HG02973 (cell line): ENCODE measurements around the gene SPEN.
A peak's percentile ranks its signal among the peaks of the same experiment; 100 is the strongest.
"Not testable (repeated sequence)": the region's sequence is repeated elsewhere in the genome, so short reads cannot be mapped to it uniquely, and the experiment has no call there.

Source experiments
- ATAC-seq: cut with Tn5 transposase; IDR thresholded peaks from one replicate; pipeline ENCODE4 v1.9.1; 2021; ENCODE audit warnings: moderate library complexity; ENCODE audit not compliant: unreplicated experiment

SPEN gene

DNA sequence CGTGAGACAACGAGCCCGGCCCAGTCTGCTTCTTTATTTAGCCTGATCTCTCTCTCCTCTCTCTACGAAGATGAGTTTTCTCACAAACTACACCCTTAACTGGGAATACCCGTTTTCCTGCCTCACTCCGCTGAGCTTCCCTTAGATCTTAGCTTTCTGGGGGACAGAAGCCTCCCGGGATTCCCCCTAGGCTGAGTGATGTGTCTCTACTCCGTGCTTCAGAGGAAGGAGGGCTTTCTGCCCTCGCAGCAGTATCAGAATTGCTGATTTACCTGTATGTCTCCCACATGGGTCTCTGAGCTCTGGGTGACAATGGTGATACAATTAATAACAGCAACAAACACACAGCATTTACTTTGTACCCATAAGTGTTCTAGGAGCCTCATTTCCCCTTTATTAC lies 127.3 kb downstream of the SPEN start:
- no peak for ATAC-seq

DNA sequence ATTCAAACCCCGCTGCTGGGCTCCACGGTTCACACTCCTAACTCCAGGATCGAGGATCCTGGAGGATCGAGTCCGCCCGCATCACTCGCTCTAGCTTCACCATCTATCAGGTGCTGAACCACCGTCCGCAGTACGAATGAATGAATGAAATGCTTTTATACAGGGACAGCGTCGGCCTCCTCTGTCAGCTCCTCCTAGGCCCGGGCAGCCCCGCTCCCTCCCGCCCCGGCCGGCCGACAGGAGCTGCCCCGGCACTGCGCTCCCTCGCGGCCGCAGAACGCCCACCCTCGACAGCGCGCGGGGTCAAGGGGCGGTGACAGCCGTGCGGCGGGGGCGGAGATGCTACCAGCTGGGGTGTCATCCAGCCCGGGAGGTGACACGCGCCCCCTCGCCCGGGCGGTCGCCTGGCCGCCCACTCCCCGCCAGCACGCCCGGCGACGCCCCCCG lies 127.9 kb downstream of the SPEN start:
- peak; percentile 47 for ATAC-seq

- peak; percentile 57 for ATAC-seq
These were observed 128.5 kb downstream of the SPEN start, which contains the start of gene ZBTB17 for GRCh38 chr1:15975805-15976680. ZBTB17 (minus strand) TSS chr1:15976101; CDS start chr1:15948495, 27,606 bp downstream.

DNA sequence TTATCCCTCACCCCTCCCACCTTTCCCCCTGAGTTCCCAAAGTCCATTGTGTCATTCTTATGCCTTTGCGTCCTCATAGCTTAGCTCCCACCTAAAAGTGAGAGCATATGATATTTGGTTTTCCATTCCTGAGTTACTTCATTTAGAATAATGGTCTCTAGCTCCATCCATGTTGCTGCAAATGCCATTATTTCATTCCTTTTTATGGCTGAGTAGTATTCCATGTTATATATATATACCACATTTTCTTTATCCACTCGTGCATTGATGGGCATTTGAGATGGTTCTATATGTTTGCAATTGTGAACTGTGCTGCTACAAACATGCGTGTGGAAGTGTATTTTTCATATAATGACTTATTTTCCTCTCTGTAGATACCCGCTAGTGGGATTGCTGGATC lies 130.4 kb downstream of the SPEN start:
- ATAC-seq, result not testable (repeated sequence)

GRCh38 chr1:15981679-15982078 lies 134.2 kb downstream of the SPEN start:
- ATAC-seq, result no peak

DNA sequence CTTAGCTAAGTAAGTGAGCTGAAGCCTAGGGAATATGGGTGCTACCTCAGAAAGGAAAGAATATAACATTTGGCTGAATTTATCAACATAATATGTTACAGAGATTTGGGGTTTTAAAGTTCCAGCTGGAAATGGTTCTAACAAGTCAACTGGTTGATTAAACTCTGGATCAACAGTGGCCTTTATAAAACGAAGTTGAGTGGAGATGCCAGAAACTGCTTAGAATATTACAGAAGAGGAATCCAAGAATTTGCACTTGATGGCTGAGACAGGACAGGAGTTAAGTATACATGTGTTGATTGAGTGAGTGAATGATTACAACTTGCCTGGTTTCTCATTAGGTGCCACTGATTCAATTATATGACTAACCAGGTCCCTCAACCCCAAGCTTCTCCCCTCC lies 135.8 kb downstream of the SPEN start:
- no peak for ATAC-seq

- ATAC-seq, result no peak
These were observed 138.2 kb downstream of the SPEN start for GRCh38 chr1:15985611-15986297.

- no peak for ATAC-seq
These were observed 141.6 kb downstream of the SPEN start for GRCh38 chr1:15988856-15989736.

DNA sequence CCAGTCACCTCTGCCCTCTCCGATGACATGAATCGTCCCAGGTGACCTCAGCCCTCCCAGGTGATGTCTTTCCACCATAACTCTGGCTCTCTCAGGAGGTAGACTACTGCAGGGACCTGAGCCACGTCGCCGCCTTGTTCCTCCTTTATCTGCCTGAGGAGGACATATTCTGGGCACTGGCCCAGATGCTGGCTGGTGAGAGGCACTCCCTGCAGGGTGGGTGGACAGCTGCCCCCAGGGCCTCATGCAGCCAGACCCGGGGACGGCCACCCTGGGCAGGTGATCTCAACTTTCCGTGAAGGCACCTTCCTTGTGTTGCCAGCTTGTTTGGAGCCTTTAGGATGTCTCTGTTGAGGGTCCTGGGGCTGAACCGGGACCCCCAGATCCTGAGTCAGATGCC lies 142.3 kb downstream of the SPEN start:
- no peak for ATAC-seq
